Tibial nerve (tissue), 3 donors: ENCODE data around the gene PIK3R3.

ENCODE experiments used
- POLR2A ChIP-seq, 2 donors: fragments of 450-650 bp; IDR thresholded peaks; one replicate each; pipeline ENCODE4 v1.6.1; 2017; ENCODE audit warnings: antibody characterized with exemption in 2 of 2, mild to moderate bottlenecking in 2 of 2, moderate library complexity in 2 of 2
- TF ChIP-seq, protein P1 (sequence below), 5 experiments: fragments of 200-600 bp in 3 of 5; fragments of 450-650 bp in 2 of 5; sonication (generic) in 3 of 5; IDR thresholded peaks; one replicate each; pipeline ENCODE4 v1.5.1; 2016 to 2019; ENCODE audit warnings: antibody characterized with exemption in 5 of 5, mild to moderate bottlenecking in 3 of 5, moderate library complexity in 2 of 5

DNA sequence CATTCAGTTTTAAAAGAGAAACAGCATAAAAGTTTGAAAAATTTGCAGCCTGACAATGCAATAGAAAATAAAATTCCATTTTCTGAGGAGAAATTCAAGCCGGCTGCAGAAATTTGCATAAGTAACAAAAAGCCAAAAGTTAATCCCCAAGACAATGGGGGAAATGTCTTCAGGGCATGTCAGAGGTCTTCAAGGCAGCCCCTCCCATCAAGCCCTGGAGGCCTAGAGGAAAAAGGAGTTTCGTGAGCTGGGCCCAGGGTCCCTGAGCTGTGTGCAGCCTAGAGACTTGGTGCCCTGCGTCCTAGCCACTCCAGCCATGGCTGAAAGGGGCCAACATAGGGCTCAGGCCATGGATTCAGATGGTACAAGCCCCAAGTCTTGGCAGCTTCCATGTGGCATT lies 74.6 kb downstream of the PIK3R3 start:
- TF ChIP-seq, protein P1, sequence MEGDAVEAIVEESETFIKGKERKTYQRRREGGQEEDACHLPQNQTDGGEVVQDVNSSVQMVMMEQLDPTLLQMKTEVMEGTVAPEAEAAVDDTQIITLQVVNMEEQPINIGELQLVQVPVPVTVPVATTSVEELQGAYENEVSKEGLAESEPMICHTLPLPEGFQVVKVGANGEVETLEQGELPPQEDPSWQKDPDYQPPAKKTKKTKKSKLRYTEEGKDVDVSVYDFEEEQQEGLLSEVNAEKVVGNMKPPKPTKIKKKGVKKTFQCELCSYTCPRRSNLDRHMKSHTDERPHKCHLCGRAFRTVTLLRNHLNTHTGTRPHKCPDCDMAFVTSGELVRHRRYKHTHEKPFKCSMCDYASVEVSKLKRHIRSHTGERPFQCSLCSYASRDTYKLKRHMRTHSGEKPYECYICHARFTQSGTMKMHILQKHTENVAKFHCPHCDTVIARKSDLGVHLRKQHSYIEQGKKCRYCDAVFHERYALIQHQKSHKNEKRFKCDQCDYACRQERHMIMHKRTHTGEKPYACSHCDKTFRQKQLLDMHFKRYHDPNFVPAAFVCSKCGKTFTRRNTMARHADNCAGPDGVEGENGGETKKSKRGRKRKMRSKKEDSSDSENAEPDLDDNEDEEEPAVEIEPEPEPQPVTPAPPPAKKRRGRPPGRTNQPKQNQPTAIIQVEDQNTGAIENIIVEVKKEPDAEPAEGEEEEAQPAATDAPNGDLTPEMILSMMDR (IDR thresholded peaks at IDR 0.05) = no peak
- no peak for TF ChIP-seq POLR2A (IDR thresholded peaks at IDR 0.05)
